ENCODE data around the gene SCIMP. TPM values are rescaled to one million over a fixed set of nuclear protein-coding genes. Genes with fewer than 3 reads are reported as not detected.

The SCIMP gene
- total RNA-seq, 6 experiments from 2014 or later, result 1.0 to 9.9 (median 3.2) TPM

DNA sequence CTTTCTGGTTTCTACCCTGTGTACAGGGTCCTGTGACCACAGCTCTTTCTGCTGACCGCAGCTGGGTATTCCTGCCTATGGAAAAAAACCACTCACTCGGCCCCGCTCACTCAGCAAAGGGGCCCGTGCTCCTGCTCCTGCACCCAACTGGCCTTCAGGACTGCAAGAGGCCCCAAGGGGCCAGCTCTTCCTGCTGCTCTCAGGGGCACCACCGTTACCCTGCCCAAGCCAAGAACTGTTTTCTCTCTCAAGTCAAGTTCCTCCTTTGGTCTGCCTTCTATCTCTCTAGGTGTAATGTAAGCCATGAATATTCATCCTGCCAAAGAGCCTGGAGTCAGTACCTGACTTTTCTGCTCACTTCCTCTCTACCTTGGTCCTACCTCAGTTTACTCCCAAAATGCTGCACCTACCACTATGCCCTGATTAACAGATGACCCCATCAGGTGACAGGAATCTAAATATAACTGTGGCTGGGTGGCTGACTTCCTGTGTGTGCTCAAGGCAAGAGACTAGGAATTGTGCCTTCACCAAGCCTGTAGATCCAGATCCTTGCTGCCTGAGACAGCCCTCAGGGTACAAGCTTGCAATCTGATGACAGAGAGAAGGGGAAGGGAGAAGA is 20.4 kb upstream of the SCIMP start:
- Histone ChIP-seq H3K27me3 (no peaks in the 10 kb centered on the region), H3K36me3 (no peaks in the 10 kb centered on the region), H3K4me1 (no peaks in the 10 kb centered on the region), H3K4me3 (no peak overlapping the region), H3K9me3 (no peaks in the 10 kb centered on the region), H3K27ac (no peak overlapping the region)
- WGBS (ENCODE audit: insufficient coverage, low coverage, low lambda C conversion rate, missing lambda C conversion rate), result 67% methylated on average over 5 of the region's 5 CpGs
- no peak for DNase-seq
- intact Hi-C loops (cut with DNase I), result no loop called here
- peak in 3 of 4 donors; percentile 19 to 38 (median 21) for ATAC-seq
- TF ChIP-seq, protein P1, sequence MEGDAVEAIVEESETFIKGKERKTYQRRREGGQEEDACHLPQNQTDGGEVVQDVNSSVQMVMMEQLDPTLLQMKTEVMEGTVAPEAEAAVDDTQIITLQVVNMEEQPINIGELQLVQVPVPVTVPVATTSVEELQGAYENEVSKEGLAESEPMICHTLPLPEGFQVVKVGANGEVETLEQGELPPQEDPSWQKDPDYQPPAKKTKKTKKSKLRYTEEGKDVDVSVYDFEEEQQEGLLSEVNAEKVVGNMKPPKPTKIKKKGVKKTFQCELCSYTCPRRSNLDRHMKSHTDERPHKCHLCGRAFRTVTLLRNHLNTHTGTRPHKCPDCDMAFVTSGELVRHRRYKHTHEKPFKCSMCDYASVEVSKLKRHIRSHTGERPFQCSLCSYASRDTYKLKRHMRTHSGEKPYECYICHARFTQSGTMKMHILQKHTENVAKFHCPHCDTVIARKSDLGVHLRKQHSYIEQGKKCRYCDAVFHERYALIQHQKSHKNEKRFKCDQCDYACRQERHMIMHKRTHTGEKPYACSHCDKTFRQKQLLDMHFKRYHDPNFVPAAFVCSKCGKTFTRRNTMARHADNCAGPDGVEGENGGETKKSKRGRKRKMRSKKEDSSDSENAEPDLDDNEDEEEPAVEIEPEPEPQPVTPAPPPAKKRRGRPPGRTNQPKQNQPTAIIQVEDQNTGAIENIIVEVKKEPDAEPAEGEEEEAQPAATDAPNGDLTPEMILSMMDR (IDR thresholded peaks at IDR 0.05), result no peak
- TF ChIP-seq POLR2A (IDR thresholded peaks at IDR 0.05), result no peak

DNA sequence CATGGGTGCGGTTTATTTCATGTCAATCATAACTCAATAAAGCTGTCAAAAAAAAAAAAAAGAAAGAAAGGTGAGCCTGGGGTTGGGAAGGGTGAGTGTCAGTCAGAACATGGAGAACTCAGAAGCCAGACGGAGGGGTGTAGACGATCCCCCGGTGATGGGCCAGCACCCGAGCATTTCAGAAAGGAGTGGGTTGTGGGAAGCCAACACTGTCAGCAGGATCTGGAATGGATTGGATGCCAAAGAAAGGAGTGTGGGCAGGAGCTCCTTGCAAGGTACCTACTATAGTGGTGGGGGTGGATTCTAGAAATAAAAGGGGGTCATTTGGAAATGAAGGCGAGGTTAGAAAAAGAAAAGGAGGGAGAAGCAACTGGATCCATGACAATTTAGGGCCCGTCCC is 19.8 kb upstream of the SCIMP start:
- H3K4me3 ChIP-seq, result no peak overlapping the region
- no peak overlapping the region for H3K27ac ChIP-seq
- 75% methylated on average over 7 of the region's 7 CpGs for WGBS (ENCODE audit: insufficient coverage, low coverage, low lambda C conversion rate, missing lambda C conversion rate)

DNA sequence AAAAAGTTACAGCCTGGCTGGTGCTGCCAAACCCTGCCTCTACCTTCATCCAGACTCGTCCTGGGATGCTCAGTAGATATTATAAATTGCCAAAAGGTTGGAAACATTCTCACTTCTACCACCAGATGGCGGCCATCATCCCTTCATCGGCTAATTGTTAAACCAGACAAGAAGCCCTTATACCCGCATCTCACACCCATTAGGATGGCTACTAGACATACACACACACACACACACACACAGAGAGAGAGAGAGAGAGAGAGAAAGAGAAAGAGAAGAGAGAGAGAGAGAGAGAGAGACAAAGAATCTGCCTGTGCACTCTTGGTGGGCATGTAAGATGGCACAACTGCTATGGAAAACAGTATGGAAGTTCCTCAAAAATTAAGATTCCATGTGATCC is 15.0 kb upstream of the SCIMP start:
- ATAC-seq (peak; percentile 90 to 94 (median 92)), DNase-seq (peak in 1 of 3 donors; percentile 58)
- Histone ChIP-seq H3K4me3 (no peak overlapping the region), H3K36me3 (no peaks in the 10 kb centered on the region), H3K27ac (no peak overlapping the region), H3K4me1 (no peaks in the 10 kb centered on the region), H3K27me3 (no peaks in the 10 kb centered on the region), H3K9me3 (no peaks in the 10 kb centered on the region)
- TF ChIP-seq POLR2A (IDR thresholded peaks at IDR 0.05), result no peak
- TF ChIP-seq, protein P1 (IDR thresholded peaks at IDR 0.05), result peak; percentile 49 to 64 (median 59)
- WGBS (ENCODE audit: insufficient coverage, low coverage, low lambda C conversion rate, missing lambda C conversion rate), result 0% methylated on average over 4 of the region's 4 CpGs
- intact Hi-C loops (cut with DNase I), result no loop called here

More for the DNA sequence above, 19.8 kb upstream of the SCIMP start:
- no peak for ATAC-seq
- no peaks in the 10 kb centered on the region for H3K9me3 ChIP-seq
- no peak for TF ChIP-seq POLR2A (IDR thresholded peaks at IDR 0.05)
- TF ChIP-seq, protein P1 (IDR thresholded peaks at IDR 0.05), result no peak
- no peaks in the 10 kb centered on the region for H3K36me3 ChIP-seq
- no peak for DNase-seq
- no peaks in the 10 kb centered on the region for H3K4me1 ChIP-seq
- intact Hi-C loops (cut with DNase I), result no loop called here
- no peaks in the 10 kb centered on the region for H3K27me3 ChIP-seq

DNA sequence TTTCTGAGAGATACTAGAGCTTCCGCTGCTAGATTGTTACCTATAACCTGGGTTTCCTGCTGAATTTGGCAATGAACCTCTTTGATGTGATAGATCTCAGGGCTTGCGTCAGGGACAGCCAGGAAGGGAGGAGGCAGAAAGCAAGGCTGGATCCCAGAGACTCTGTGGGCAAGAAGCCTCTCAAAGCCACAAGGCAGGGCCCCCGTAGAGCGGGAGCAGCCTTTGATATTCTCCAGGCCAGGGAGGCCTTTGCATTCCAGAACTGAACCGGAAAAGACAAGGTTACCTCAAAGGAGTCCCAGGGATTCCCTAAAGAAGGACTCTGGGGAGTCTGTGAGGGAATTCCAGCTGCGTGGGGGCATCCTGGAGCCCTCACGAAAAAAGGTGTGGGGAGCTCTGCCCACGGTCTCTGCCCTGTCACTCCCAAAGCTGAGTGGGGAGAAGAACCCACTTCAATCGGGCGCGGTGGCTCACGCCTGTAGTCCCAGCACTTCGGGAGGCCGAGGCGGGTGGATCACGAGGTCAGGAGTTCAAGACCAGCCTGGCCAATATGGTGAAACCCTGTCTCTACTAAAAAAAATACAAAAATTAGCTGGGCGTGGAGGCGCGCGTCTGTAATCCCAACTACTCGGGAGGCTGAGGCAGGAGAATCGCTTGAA is 14.3 kb upstream of the SCIMP start:
- ATAC-seq, result no peak
- H3K27ac ChIP-seq, result no peak overlapping the region
- TF ChIP-seq, protein P1 (IDR thresholded peaks at IDR 0.05), result no peak
- TF ChIP-seq POLR2A (IDR thresholded peaks at IDR 0.05), result no peak

More for the DNA sequence above, 14.3 kb upstream of the SCIMP start:
- no peaks in the 10 kb centered on the region for H3K36me3 ChIP-seq
- H3K9me3 ChIP-seq, result no peaks in the 10 kb centered on the region
- no peak overlapping the region for H3K4me3 ChIP-seq
- WGBS (ENCODE audit: insufficient coverage, low coverage, low lambda C conversion rate, missing lambda C conversion rate), result 85% methylated on average over 13 of the region's 22 CpGs
- no peaks in the 10 kb centered on the region for H3K27me3 ChIP-seq
- no peaks in the 10 kb centered on the region for H3K4me1 ChIP-seq
- no peak for DNase-seq
- intact Hi-C loops (cut with DNase I), result no loop called here

Measured in right lobe of liver (tissue), 6 donors.